ENCODE data around the gene KCNT1. TPM values are rescaled to one million over a fixed set of nuclear protein-coding genes. Genes with fewer than 3 reads are reported as not detected.

KCNT1 gene
- total RNA-seq, 4 donors from 2014 or later, result 0.21 TPM; not detected in 3

- no peak overlapping the region for H3K27ac ChIP-seq
- H3K4me3 ChIP-seq (replicated peaks in 1 of 3), result no peak overlapping the region
- H3K4me1 ChIP-seq, result no peaks in the 10 kb centered on the region
- intact Hi-C loops (cut with DNase I), result no loop called here
- TF ChIP-seq, protein P1, sequence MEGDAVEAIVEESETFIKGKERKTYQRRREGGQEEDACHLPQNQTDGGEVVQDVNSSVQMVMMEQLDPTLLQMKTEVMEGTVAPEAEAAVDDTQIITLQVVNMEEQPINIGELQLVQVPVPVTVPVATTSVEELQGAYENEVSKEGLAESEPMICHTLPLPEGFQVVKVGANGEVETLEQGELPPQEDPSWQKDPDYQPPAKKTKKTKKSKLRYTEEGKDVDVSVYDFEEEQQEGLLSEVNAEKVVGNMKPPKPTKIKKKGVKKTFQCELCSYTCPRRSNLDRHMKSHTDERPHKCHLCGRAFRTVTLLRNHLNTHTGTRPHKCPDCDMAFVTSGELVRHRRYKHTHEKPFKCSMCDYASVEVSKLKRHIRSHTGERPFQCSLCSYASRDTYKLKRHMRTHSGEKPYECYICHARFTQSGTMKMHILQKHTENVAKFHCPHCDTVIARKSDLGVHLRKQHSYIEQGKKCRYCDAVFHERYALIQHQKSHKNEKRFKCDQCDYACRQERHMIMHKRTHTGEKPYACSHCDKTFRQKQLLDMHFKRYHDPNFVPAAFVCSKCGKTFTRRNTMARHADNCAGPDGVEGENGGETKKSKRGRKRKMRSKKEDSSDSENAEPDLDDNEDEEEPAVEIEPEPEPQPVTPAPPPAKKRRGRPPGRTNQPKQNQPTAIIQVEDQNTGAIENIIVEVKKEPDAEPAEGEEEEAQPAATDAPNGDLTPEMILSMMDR (IDR thresholded peaks at IDR 0.05), result no peak
- no peak for TF ChIP-seq POLR2A (IDR thresholded peaks at IDR 0.05)
- DNase-seq, result no peak
- no peaks in the 10 kb centered on the region for H3K9me3 ChIP-seq
- no peaks in the 10 kb centered on the region for H3K27me3 ChIP-seq
- peaks cover 72 to 74% of the 10 kb centered on the region in 2 donors for H3K36me3 ChIP-seq
- 96 to 97% methylated on average over 66 of the region's 66 CpGs for WGBS, 2 donors
Observed at GRCh38 chr9:135817951-135818717, 116.1 kb downstream of the KCNT1 start.

DNA sequence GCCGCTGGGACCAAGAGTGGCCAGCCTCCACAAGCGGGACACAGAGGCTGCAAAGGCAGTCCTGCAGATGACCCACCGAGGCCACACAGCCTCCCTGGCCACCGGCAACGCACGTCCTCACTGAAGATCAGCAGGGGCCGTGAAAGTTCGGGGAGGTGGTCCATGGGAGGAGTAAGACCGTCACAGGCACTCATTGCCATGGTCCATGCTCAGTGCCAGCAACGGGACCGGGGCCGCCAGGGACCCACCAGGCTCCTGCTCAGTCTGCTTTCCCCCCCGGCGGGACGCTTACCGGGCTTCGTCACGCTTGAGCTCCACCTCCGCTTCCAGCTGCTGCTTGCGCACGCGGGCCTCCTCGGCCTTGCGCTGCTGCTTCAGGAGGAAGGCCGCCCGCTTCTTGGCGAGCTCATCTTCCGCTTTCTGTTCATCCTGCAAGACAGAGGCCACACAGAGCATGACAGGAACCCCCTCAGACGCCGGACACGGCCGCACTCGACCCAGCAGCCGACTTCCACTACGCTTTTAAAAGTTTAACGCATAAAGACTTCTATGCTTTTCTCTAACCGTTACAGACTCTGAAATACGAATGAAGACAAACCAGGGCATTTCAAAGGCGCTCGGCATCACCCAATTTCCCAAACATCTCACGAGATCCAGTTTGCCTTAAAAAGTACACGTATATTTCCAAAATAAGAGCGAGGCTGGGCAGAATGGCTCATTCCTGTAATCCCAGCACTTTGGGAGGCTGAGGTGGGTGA is 116.9 kb downstream of the KCNT1 start:
- no peaks in the 10 kb centered on the region for H3K9me3 ChIP-seq
- H3K27ac ChIP-seq, result no peak overlapping the region
- H3K4me1 ChIP-seq, result no peaks in the 10 kb centered on the region
- no peaks in the 10 kb centered on the region for H3K27me3 ChIP-seq
- TF ChIP-seq, protein P1 (IDR thresholded peaks at IDR 0.05), result no peak
- no peak for TF ChIP-seq POLR2A (IDR thresholded peaks at IDR 0.05)
- H3K4me3 ChIP-seq (replicated peaks in 1 of 3), result no peak overlapping the region
- 97% methylated on average over 36 to 43 of the region's 43 CpGs for WGBS, 2 donors
- no peak for DNase-seq
- intact Hi-C loops (cut with DNase I), result no loop called here
- peaks cover 75 to 76% of the 10 kb centered on the region in 2 donors for H3K36me3 ChIP-seq

DNA sequence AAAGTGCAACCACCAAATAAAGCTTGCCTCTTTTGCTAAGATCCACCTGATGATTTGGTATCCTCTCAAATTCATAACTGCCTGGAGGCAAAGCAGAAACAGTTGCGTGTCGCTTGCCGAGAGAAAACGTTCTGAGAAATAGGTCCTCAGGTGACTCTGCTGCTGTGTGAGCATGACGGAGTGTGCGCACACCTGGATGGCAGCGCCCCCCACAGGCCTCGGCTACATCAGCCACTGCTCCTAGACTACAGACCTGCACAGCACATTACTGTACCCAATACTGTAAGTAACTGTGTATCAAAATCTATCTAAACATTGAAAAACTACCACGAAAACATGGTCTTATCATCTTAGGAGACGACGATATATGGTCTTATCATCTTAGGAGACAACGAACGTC is 117.9 kb downstream of the KCNT1 start:
- Histone ChIP-seq H3K36me3 (peaks cover 72% of the 10 kb centered on the region in 2 donors), H3K4me1 (no peaks in the 10 kb centered on the region), H3K27me3 (no peaks in the 10 kb centered on the region), H3K4me3 (replicated peaks in 1 of 3) (no peak overlapping the region), H3K27ac (no peak overlapping the region), H3K9me3 (no peaks in the 10 kb centered on the region)
- intact Hi-C loops (cut with DNase I), result no loop called here
- 86 to 92% methylated on average over 13 of the region's 13 CpGs for WGBS, 2 donors
- TF ChIP-seq, protein P1 (IDR thresholded peaks at IDR 0.05), result no peak
- DNase-seq, result no peak

GRCh38 chr9:135820661-135821060 is 118.7 kb downstream of the KCNT1 start:
- WGBS, 2 donors, result 95% methylated on average over 18 of the region's 18 CpGs
- Histone ChIP-seq H3K36me3 (peaks cover 68 to 69% of the 10 kb centered on the region in 2 donors), H3K27ac (no peak overlapping the region), H3K9me3 (no peaks in the 10 kb centered on the region), H3K4me3 (replicated peaks in 1 of 3) (no peak overlapping the region), H3K4me1 (no peaks in the 10 kb centered on the region), H3K27me3 (no peaks in the 10 kb centered on the region)
- TF ChIP-seq POLR2A (IDR thresholded peaks at IDR 0.05), result no peak
- TF ChIP-seq, protein P1 (IDR thresholded peaks at IDR 0.05), result no peak
- DNase-seq, result no peak
- intact Hi-C loops (cut with DNase I), result no loop called here

GRCh38 chr9:135821116-135821515 is 119.1 kb downstream of the KCNT1 start:
- no peak overlapping the region for H3K4me3 ChIP-seq (replicated peaks in 1 of 3)
- H3K9me3 ChIP-seq, result no peaks in the 10 kb centered on the region
- WGBS, 2 donors, result 90 to 94% methylated on average over 15 to 19 of the region's 20 CpGs
- H3K27ac ChIP-seq, result no peak overlapping the region
- intact Hi-C loops (cut with DNase I), result no loop called here
- no peak for TF ChIP-seq POLR2A (IDR thresholded peaks at IDR 0.05)
- TF ChIP-seq, protein P1 (IDR thresholded peaks at IDR 0.05), result no peak
- peaks cover 63 to 65% of the 10 kb centered on the region in 2 donors for H3K36me3 ChIP-seq
- no peak for DNase-seq
- no peaks in the 10 kb centered on the region for H3K27me3 ChIP-seq
- H3K4me1 ChIP-seq, result no peaks in the 10 kb centered on the region

Measured in thyroid gland (tissue), 4 donors.